ENCODE measurements around the gene CCT7. TPM values are rescaled to one million over a fixed set of nuclear protein-coding genes. Genes with fewer than 3 reads are reported as not detected.

The CCT7 gene
- total and polyA plus RNA-seq, 12 donors = 120 to 581 (median 294) TPM

- WGBS, 4 donors = 22 to 47% (median 30%) methylated on average over 4 to 5 of the region's 5 CpGs
- DNase-seq = peak in 6 of 7 donors; percentile 67 to 90 (median 78)
Measured at GRCh38 chr2:73243884-73244570, 9.9 kb downstream of the CCT7 start.

GRCh38 chr2:73244580-73244979 lies 10.5 kb downstream of the CCT7 start:
- Histone ChIP-seq H3K27me3 (no peaks in the 10 kb centered on the region), H3K4me1 (replicated peaks in 1 of 2) (peaks cover 22 to 29% of the 10 kb centered on the region in 2 donors), H3K9me3 (replicated peaks in 1 of 3) (no peaks in the 10 kb centered on the region), H3K36me3 (replicated peaks in 1 of 2) (peaks cover 0 to 81% of the 10 kb centered on the region in 2 donors), H3K27ac (peak overlapping the region in 4 of 5 donors; percentile 5 to 50 (median 24)), H3K4me3 (no peak overlapping the region)
- WGBS, 4 donors = 71 to 78% (median 75%) methylated on average over 3 of the region's 3 CpGs
- intact Hi-C loops (cut with DNase I) = no loop called here
- DNase-seq = no peak
- TF ChIP-seq, protein P1, sequence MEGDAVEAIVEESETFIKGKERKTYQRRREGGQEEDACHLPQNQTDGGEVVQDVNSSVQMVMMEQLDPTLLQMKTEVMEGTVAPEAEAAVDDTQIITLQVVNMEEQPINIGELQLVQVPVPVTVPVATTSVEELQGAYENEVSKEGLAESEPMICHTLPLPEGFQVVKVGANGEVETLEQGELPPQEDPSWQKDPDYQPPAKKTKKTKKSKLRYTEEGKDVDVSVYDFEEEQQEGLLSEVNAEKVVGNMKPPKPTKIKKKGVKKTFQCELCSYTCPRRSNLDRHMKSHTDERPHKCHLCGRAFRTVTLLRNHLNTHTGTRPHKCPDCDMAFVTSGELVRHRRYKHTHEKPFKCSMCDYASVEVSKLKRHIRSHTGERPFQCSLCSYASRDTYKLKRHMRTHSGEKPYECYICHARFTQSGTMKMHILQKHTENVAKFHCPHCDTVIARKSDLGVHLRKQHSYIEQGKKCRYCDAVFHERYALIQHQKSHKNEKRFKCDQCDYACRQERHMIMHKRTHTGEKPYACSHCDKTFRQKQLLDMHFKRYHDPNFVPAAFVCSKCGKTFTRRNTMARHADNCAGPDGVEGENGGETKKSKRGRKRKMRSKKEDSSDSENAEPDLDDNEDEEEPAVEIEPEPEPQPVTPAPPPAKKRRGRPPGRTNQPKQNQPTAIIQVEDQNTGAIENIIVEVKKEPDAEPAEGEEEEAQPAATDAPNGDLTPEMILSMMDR (IDR thresholded peaks at IDR 0.05) = no peak
- TF ChIP-seq POLR2A (IDR thresholded peaks at IDR 0.05) = no peak

More at GRCh38 chr2:73243884-73244570, 9.9 kb downstream of the CCT7 start:
- intact Hi-C loops (cut with DNase I) = no loop called here
- Histone ChIP-seq H3K9me3 (replicated peaks in 1 of 3) (no peaks in the 10 kb centered on the region), H3K4me3 (no peak overlapping the region), H3K27me3 (no peaks in the 10 kb centered on the region), H3K27ac (peak overlapping the region in 4 of 5 donors; percentile 5 to 50 (median 24)), H3K4me1 (replicated peaks in 1 of 2) (peaks cover 28 to 35% of the 10 kb centered on the region in 2 donors), H3K36me3 (replicated peaks in 1 of 2) (peaks cover 0 to 76% of the 10 kb centered on the region in 2 donors)
- no peak for TF ChIP-seq POLR2A (IDR thresholded peaks at IDR 0.05)
- TF ChIP-seq, protein P1 (IDR thresholded peaks at IDR 0.05) = no peak

- intact Hi-C loops (cut with DNase I) = no loop called here
- Histone ChIP-seq H3K36me3 (replicated peaks in 1 of 2) (peaks cover 0 to 95% of the 10 kb centered on the region in 2 donors), H3K9me3 (replicated peaks in 1 of 3) (no peaks in the 10 kb centered on the region), H3K27ac (no peak overlapping the region), H3K4me3 (no peak overlapping the region), H3K27me3 (no peaks in the 10 kb centered on the region), H3K4me1 (replicated peaks in 1 of 2) (peaks cover 19 to 38% of the 10 kb centered on the region in 2 donors)
- 51 to 72% (median 59%) methylated on average over 3 of the region's 3 CpGs for WGBS, 4 donors
- TF ChIP-seq POLR2A (IDR thresholded peaks at IDR 0.05) = no peak
- TF ChIP-seq, protein P1 (IDR thresholded peaks at IDR 0.05) = no peak
- DNase-seq = no peak
Measured at GRCh38 chr2:73246850-73247249, 12.7 kb downstream of the CCT7 start.

DNA sequence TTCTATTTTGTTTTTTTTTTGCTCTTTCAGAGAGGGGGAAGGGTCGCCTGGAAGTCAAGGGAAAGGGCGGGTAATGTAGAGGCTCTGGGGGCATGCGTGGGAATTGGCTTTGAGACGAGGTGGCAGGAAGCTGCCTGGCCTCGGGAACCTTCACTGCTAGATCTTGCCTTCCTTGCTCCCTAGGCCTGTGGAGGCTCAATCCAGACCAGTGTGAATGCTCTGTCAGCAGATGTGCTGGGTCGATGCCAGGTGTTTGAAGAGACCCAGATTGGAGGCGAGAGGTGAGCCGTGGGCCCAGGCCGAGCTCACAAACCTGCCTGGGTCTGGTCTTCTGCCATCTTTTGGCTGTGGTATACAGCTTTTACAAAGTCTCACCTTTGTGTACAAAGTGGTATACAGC lies 15.5 kb downstream of the CCT7 start:
- peaks cover 0 to 95% of the 10 kb centered on the region in 2 donors for H3K36me3 ChIP-seq (replicated peaks in 1 of 2)
- H3K4me1 ChIP-seq (replicated peaks in 1 of 2) = peaks cover 19 to 33% of the 10 kb centered on the region in 2 donors
- H3K27ac ChIP-seq = peak overlapping the region in 2 of 5 donors; percentile 36 to 60
- no peak for DNase-seq
- H3K9me3 ChIP-seq (replicated peaks in 1 of 3) = no peaks in the 10 kb centered on the region
- no peaks in the 10 kb centered on the region for H3K27me3 ChIP-seq
- intact Hi-C loops (cut with DNase I) = no loop called here
- no peak for TF ChIP-seq POLR2A (IDR thresholded peaks at IDR 0.05)
- TF ChIP-seq, protein P1 (IDR thresholded peaks at IDR 0.05) = no peak
- 72 to 85% (median 75%) methylated on average over 9 of the region's 9 CpGs for WGBS, 4 donors
- H3K4me3 ChIP-seq = no peak overlapping the region

Measured in adrenal gland (tissue), 12 donors.